Measurements from ENCODE around the gene ADCY6.
"Not testable (repeated sequence)": the region's sequence is repeated elsewhere in the genome, so short reads cannot be mapped to it uniquely, and the experiment has no call there.

GRCh38 chr12:48720171-48720570 is 68.7 kb downstream of the ADCY6 start:
- TF ChIP-seq POLR2A (IDR thresholded peaks at IDR 0.05): not testable (repeated sequence)
- TF ChIP-seq, protein P1, sequence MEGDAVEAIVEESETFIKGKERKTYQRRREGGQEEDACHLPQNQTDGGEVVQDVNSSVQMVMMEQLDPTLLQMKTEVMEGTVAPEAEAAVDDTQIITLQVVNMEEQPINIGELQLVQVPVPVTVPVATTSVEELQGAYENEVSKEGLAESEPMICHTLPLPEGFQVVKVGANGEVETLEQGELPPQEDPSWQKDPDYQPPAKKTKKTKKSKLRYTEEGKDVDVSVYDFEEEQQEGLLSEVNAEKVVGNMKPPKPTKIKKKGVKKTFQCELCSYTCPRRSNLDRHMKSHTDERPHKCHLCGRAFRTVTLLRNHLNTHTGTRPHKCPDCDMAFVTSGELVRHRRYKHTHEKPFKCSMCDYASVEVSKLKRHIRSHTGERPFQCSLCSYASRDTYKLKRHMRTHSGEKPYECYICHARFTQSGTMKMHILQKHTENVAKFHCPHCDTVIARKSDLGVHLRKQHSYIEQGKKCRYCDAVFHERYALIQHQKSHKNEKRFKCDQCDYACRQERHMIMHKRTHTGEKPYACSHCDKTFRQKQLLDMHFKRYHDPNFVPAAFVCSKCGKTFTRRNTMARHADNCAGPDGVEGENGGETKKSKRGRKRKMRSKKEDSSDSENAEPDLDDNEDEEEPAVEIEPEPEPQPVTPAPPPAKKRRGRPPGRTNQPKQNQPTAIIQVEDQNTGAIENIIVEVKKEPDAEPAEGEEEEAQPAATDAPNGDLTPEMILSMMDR (IDR thresholded peaks at IDR 0.05): not testable (repeated sequence)
